ENCODE measurements around the gene ECHS1.
A peak's percentile ranks its signal among the peaks of the same experiment; 100 is the strongest.

The ECHS1 gene

DNA sequence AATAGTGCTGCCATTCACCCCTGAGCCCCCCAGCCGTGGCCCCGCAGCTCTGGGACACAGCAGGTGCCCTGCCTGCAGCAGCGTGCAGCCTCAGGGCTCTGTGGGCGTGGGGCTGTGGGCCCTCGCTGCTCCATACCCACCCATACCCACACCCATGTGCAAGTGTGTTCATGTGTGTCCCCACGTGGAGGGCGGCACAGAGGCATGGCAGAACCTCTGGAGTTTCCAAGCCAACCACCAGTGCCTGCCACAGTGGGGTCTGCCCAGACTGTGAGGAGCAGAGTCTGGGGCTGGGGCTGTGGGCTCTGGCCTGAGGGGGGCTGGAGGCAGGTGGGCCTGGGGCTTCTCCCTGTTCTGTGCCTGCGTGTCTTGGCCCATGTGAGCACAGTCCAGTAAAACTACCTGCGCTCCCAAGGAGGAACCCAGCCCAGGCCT is 23.6 kb downstream of the ECHS1 start:
- DNase-seq (ENCODE audit: low read depth): no peak
- no peak overlapping the region for H3K4me3 ChIP-seq (ENCODE audit: low read depth, low read length)

DNA sequence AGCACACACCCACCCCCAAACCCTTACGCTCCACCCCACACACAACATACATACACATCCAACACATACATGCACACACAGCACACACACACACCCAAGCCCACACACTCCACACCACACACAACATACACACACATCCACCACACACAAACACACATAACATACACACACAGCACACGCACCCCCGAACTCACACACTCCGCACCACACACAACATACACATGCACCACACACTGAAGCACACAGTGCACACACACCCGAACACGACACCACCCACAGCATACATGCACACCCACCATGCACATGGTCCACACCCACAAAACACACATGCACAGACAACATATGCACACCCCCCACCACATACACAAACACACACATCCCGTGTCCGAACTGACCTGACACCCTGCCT is 24.0 kb downstream of the ECHS1 start:
- no peak overlapping the region for H3K4me3 ChIP-seq (ENCODE audit: low read depth, low read length)
- DNase-seq (ENCODE audit: low read depth): no peak

- DNase-seq (ENCODE audit: low read depth): no peak
- H3K4me3 ChIP-seq (ENCODE audit: low read depth, low read length): no peak overlapping the region
Observed at GRCh38 chr10:133347710-133348517, 25.2 kb downstream of the ECHS1 start.

GRCh38 chr10:133346413-133346812 is 26.7 kb downstream of the ECHS1 start:
- no peak for DNase-seq (ENCODE audit: low read depth)
- H3K4me3 ChIP-seq (ENCODE audit: low read depth, low read length): no peak overlapping the region

DNA sequence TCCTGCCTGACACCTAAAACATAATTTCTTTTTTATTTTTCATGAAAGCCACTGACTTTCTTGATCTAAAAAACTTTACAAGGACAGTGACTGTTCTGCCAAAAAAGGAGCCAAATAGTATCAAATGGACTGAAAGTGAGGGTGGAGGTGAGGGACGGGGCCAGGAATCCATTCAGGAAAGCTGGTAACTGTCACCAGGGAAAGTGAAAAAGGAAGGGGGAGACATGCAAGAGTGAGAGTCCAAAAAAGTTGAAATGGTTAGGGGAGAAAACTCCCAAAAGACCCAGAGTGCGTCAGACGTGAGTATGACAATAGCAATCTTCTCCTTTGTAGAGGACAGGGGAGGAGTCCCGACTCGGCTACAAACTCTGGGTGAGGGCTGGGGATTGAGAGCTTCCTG is 28.9 kb downstream of the ECHS1 start:
- H3K4me3 ChIP-seq (ENCODE audit: low read depth, low read length): no peak overlapping the region
- DNase-seq (ENCODE audit: low read depth): no peak

- no peak for DNase-seq (ENCODE audit: low read depth)
- no peak overlapping the region for H3K4me3 ChIP-seq (ENCODE audit: low read depth, low read length)
Observed at GRCh38 chr10:133343558-133343957, 29.6 kb downstream of the ECHS1 start.

GRCh38 chr10:133342942-133343341 is 30.2 kb downstream of the ECHS1 start:
- no peak for DNase-seq (ENCODE audit: low read depth)

GRCh38 chr10:133341983-133342382 is 31.2 kb downstream of the ECHS1 start:
- no peak for DNase-seq (ENCODE audit: low read depth)

More at GRCh38 chr10:133342942-133343341, 30.2 kb downstream of the ECHS1 start:
- H3K4me3 ChIP-seq (ENCODE audit: low read depth, low read length): no peak overlapping the region

DNA sequence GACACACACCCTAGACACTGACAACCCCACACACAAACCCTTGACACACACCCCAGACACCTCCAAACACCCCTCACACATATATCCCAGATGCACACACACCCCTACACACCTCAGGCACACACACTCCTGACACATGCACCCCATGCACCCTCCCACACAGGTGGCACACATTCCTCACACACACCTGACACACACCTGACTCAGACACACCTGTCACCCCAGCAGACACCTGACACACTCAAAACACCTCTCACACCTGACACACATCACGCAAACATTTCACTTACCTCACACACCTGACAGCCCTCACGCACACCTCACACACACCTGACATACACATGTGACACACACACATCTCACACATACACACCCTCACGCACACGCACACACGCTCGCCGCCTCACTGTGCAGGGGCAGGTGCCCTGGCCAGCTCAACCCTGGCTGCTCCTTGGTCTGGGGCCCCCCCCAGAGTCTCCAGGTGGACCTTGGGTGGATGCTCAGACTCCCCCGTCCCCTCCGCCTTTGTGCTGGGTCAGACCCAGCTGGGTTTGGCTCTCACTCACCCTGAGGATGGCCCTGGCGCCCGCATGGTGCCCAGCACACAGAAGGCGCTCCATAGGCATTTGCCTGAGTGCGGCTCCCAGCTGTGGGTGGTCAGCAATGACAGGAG is 33.3 kb downstream of the ECHS1 start:
- DNase-seq (ENCODE audit: low read depth): no peak
- H3K4me3 ChIP-seq (ENCODE audit: low read depth, low read length): no peak overlapping the region

More at GRCh38 chr10:133341983-133342382, 31.2 kb downstream of the ECHS1 start:
- no peak overlapping the region for H3K4me3 ChIP-seq (ENCODE audit: low read depth, low read length)

GRCh38 chr10:133338080-133339071 is 34.8 kb downstream of the ECHS1 start:
- no peak for DNase-seq (ENCODE audit: low read depth)
- H3K4me3 ChIP-seq (ENCODE audit: low read depth, low read length): no peak overlapping the region

GRCh38 chr10:133337370-133337725 is 35.8 kb downstream of the ECHS1 start:
- DNase-seq (ENCODE audit: low read depth): no peak
- H3K4me3 ChIP-seq (ENCODE audit: low read depth, low read length): no peak overlapping the region

DNA sequence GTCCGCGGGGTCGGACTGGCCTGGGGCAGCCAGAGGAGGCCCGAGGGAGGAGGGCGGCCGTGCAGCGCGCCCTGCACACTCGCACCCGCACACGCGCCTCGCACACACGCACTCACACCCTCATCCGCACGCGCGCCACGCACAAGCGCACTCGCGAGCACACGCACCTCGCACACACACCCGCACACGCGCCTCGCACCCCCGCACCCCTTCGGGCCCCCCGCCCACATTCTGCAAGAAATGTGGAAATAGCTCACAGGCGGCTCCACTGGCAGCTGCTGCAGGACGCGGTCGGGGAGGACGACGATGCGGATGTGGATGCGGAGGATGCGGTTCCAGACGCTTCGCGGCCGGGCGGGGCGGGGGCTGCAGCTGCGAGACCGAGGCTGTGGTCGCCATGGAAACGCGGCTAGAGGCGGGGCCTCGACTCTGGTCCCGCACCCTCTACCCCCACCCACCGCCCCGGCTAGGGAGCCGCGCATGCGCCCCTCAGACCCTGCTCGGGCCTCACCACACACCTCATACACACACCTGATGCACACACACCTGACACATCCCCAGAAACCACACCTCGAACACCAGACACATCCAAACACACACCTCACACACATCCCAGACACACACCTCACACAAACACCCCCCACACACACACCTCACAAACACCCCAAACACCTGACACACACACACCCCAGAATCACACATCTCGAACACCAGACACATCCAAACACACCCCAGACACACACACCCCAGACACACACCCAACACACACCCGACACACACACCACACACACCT is 36.4 kb downstream of the ECHS1 start, which contains the start of gene CALY:
CALY (minus strand) TSS at position 320 of the 793 bp plus-strand sequence. CDS start 7,907 bp downstream, outside the sequence.
- no peak for DNase-seq (ENCODE audit: low read depth)
- H3K4me3 ChIP-seq (ENCODE audit: low read depth, low read length): peak within 1 kb of the TSS; percentile 45

DNA sequence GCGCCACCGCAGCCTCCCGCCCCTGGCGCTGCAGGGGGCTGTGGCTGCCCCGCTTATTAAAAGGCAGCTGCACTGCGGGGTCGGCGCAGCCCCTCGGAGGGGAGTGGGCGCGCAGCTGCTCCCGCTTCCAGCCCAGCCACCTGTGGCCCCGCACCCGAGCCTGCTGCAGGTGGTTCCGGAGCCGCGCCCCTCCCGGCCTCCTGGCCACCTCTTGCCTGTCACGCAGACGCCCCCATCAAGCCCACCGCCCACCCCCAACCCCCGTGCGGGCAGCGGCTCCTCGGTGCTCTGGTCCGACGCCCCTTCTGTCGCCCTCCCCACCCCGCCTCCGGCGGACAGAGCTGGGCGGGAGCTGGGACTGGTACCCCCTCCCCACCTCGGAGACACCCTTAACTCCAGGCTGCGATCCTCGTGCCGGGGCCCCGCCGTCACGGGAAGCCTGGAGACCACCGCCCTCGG is 37.0 kb downstream of the ECHS1 start:
- no peak for DNase-seq (ENCODE audit: low read depth)
- H3K4me3 ChIP-seq (ENCODE audit: low read depth, low read length): peak overlapping the region; percentile 45

DNA sequence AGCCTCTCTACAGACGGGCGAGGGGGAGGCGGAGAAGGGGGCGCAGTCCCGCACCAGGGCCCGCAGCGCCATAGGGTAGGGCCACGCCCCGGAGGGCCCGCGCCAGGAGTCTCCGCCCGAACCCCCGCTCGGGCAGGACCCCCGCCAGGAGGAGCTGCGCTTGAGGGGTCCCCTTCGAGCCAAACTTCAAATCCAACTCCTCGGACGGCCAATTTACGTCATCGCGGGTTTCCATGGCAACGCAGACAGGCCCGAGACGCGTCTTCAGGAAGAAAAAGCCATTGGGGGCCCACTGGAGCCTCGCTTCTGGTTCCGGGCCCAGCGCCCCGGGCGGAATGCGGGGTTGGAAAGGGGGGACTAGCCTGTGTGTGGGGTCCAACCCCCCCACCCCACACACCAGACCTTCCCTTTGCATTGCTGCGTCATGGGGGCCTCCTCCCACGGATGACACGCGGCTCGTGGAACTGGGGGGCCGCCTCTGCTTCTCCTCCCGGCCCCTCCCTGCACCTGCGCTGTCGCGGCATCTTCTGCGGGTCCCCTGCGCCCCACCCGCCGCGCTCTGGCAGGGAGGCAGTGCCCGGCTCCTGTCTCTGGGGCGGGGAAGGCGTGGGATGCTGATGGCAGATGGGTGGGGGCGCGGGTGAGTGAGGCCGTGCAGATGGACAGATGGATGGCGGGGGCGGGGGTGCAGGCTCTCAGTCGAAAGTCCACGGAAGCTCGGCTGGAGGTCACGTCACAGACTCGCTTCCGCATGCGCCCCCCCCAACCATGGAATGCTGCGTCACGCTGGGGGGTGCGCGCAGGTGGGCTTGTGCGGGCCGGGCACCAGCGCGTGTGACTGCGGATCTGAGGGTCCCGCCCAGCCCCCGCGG is 37.7 kb downstream of the ECHS1 start:
- peak overlapping the region; percentile 45 for H3K4me3 ChIP-seq (ENCODE audit: low read depth, low read length)
- DNase-seq (ENCODE audit: low read depth): peak; percentile 13

- H3K4me3 ChIP-seq (ENCODE audit: low read depth, low read length): peak overlapping the region; percentile 45
- DNase-seq (ENCODE audit: low read depth): no peak
Observed at GRCh38 chr10:133334503-133335245, 38.5 kb downstream of the ECHS1 start.

DNA sequence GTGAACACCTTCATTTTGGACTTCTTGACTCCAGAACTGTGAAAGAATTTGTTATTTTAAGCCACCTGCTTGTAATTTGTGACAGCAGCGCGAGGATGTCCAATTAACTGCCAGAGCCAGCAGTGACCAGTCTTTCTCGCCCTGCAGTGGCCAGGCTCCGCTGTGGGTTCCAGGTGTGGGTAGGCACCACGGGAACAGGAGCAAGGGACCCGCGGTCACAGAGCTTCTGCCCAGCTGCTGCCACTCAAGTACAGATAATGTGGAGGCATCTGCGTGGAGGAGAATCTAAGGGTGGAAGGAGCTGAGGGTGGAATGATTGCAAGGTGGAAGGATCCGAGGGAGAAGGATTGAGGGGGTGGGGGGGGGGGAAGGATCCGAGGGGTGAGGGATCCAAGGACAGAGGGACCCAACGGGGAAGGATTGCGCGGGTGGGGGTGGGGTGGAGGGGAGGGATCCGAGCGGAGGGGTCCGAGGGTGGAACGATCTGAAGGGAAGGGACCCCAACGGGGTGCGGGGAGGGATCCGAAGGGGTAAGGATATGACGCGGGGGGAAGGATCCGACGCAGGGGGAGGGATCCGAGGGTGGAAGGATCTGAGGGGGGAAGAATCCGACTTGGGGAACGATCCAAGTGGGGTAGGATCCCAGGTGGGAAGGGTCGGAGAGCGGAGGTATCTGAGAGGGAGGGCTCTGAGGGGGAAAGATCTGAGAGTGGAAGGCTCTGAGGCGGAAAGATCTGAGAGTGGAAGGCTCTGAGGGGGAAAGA is 40.0 kb downstream of the ECHS1 start:
- no peak overlapping the region for H3K4me3 ChIP-seq (ENCODE audit: low read depth, low read length)
- no peak for DNase-seq (ENCODE audit: low read depth)
